Measurements from ENCODE around the gene ZIC3. TPM values are rescaled to one million over a fixed set of nuclear protein-coding genes. Genes with fewer than 3 reads are reported as not detected.

ZIC3 gene
- total RNA-seq, 1 experiment from 2014 or later, result 126 TPM

DNA sequence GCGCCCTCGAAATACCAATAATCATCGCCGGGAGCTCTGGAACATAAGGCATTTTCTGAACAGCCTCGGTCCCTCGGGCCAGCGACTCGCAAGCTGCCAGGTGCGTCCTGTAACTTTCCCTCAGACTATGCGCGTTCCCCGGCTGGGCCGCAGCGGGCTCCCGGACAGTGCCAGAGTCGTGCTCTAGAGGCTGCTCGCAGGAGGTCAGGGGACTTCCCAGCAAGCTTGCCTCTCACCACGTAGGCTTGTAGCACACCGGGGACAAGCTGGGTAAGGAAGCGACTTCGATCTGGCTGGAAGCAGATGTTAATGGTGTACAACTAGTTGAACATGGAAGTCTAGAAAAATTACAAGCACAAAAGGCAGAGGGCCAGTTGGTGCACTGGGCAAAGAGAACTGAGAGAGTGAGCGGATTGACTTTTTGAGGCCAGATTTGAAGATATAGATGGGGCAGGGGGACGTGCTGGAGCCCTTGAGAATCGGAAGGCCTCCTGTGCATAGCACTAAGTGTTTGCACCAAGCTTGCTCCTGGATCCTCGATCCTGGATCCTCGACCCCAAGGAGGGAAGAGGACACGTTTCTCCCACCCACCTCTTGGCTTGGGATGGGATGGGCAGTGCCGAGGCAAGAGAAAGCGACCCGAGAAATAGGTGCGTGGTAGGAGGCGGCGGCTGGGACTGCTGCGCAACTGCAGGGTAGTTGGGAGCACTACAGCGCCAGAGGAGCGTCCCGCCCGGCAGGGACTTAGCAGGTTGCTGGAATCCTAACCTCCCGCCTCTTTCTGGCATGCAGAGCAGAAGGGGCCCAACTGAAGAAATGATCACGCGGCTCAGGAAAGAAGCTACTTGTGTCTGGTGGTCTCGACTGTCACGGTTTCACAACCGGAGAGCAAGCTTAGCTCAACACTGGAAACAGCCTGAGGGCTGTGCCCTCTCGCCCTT is 19.9 kb upstream of the ZIC3 start:
- WGBS (ENCODE audit: extremely low coverage, insufficient read length, low lambda C conversion rate), result no CpG with 5 or more reads among the region's 45 CpGs
- Histone ChIP-seq H3K27ac (ENCODE audit: insufficient read length, low read depth, low read length) (no peak overlapping the region), H3T11ph (ENCODE audit: low read length) (no peak overlapping the region), H3K18ac (ENCODE audit: insufficient read length, low read depth, low read length) (no peak overlapping the region), H3K9ac (ENCODE audit: extremely low read depth, insufficient read length, low read length) (no peak overlapping the region), H4K8ac (replicated peaks; ENCODE audit: insufficient read length, low read depth, low read length) (no peak overlapping the region), H3K4ac (ENCODE audit: low read depth, low read length) (no peak overlapping the region), H2AK5ac (ENCODE audit: insufficient read length, low read length) (no peak overlapping the region), H2BK12ac (ENCODE audit: insufficient read length, low read depth, low read length) (no peak overlapping the region), H3K27me3 (ENCODE audit: insufficient read depth, low read length) (peaks cover 56% of the 10 kb centered on the region), H3K56ac (ENCODE audit: insufficient read length, low read depth, low read length) (no peak overlapping the region), H3K79me1 (ENCODE audit: insufficient read depth, low read depth, low read length, poor library complexity, severe bottlenecking) (no peaks in the 10 kb centered on the region), H4K5ac (ENCODE audit: insufficient read length, low read depth, low read length) (no peak overlapping the region), H2BK20ac (ENCODE audit: low read depth, low read length, poor library complexity, severe bottlenecking) (no peak overlapping the region), H4K20me1 (ENCODE audit: control insufficient read depth, insufficient read depth, insufficient read length) (no peaks in the 10 kb centered on the region), H3K4me1 (ENCODE audit: insufficient read depth, low read length) (peaks cover 6% of the 10 kb centered on the region; the same call in 1 of the 2 replicates), H2BK5ac (ENCODE audit: insufficient read length, low read length) (no peak overlapping the region), H3K23ac (ENCODE audit: insufficient read length, low read depth, low read length) (no peak overlapping the region), H2BK120ac (ENCODE audit: low read depth, low read length, poor library complexity, severe bottlenecking) (no peak overlapping the region), H3K23me2 (ENCODE audit: insufficient read length, low read depth, low read length, poor library complexity, severe bottlenecking) (peaks cover 29% of the 10 kb centered on the region), H3K79me2 (ENCODE audit: insufficient read depth, low read length) (no peaks in the 10 kb centered on the region), H3K9me3 (ENCODE audit: control insufficient read depth, low read depth, low read length) (no peaks in the 10 kb centered on the region), H4K91ac (ENCODE audit: insufficient read length, low read depth, low read length) (no peak overlapping the region), H3K14ac (ENCODE audit: insufficient read depth, low read length) (no peak overlapping the region), H2BK15ac (ENCODE audit: low read depth, low read length) (no peak overlapping the region), H2AFZ (ENCODE audit: low read length) (no peak overlapping the region), H3K4me2 (ENCODE audit: insufficient read depth, insufficient read length, low read length) (peak overlapping the region; percentile 55)
- TF ChIP-seq, protein P1, sequence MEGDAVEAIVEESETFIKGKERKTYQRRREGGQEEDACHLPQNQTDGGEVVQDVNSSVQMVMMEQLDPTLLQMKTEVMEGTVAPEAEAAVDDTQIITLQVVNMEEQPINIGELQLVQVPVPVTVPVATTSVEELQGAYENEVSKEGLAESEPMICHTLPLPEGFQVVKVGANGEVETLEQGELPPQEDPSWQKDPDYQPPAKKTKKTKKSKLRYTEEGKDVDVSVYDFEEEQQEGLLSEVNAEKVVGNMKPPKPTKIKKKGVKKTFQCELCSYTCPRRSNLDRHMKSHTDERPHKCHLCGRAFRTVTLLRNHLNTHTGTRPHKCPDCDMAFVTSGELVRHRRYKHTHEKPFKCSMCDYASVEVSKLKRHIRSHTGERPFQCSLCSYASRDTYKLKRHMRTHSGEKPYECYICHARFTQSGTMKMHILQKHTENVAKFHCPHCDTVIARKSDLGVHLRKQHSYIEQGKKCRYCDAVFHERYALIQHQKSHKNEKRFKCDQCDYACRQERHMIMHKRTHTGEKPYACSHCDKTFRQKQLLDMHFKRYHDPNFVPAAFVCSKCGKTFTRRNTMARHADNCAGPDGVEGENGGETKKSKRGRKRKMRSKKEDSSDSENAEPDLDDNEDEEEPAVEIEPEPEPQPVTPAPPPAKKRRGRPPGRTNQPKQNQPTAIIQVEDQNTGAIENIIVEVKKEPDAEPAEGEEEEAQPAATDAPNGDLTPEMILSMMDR (conservative IDR thresholded peaks at IDR 0.05), result no peak
- peaks cover 60% of the 10 kb centered on the region for H3K27me3 Mint-ChIP-seq (ENCODE audit: low read depth)
- peak overlapping the region in 1 of 2 experiments; percentile 2; a peak in 1 of 5 replicates for H3K4me3 Mint-ChIP-seq
- peak; percentile 44 for DNase-seq
- H3K36me3 Mint-ChIP-seq (ENCODE audit: insufficient read depth in 1 of 3, low read depth in 3 of 3), result no peaks in the 10 kb centered on the region; a peak in 1 of 7 replicates
- H3K9me3 Mint-ChIP-seq, result peaks cover 0 to 37% of the 10 kb centered on the region in 2 experiments; a peak in 2 of 5 replicates
- H3K27ac Mint-ChIP-seq, result no peak overlapping the region; a peak in 1 of 7 replicates
- H3K4me1 Mint-ChIP-seq, result peaks cover 8 to 25% of the 10 kb centered on the region in 2 experiments

Measured in H9 (cell line).